HepG2 (cell line): ENCODE measurements around the gene NPVF. TPM values are rescaled to one million over a fixed set of nuclear protein-coding genes. Genes with fewer than 3 reads are reported as not detected.

Experiments
- ATAC-seq: fragments of 200-7000 bp; cut with Tn5 transposase; 3 replicates; pipeline ENCODE4 v1.9.1; 2020; ENCODE audit warnings: mild to moderate bottlenecking, moderate library complexity
- BruUV-seq: library from RNA; stranded (reverse); fragments of 400-500 nt; replicated peaks from 2 replicates; lab custom pipeline; 2021; lab: Mats Ljungman, UMichigan
- CTCF ChIA-PET: fragments of 300-600 bp; formaldehyde crosslinking; extraction: SDS; loops from one replicate; lab custom pipeline; 2021; ENCODE audit warnings: low total read pairs, inconsistent platforms, low intra/inter-chr PET ratio; lab: Yijun Ruan, JAX
- POLR2A ChIA-PET: fragments of 350-600 bp; sonication (Branson Sonifier 250); formaldehyde crosslinking; loops from one replicate; lab custom pipeline; 2020; ENCODE audit warnings: antibody characterized with exemption, inconsistent platforms; lab: Yijun Ruan, JAX
- DNase-seq: peaks from one replicate; pipeline ENCODE4 v3.0.0-alpha.2; 2015; ENCODE audit warnings: low spot score
- FAIRE-seq: peaks from 3 replicates; lab custom pipeline; 2011; peaks lifted over from hg19 to GRCh38; lab: Jason Lieb, UNC
- H2AFZ ChIP-seq: one replicate; pipeline ENCODE4 v1.6.1; 2011; ENCODE audit warnings: low read length, inconsistent platforms
- H3K27ac ChIP-seq: fragments of 300-600 bp; 3 replicates; pipeline ENCODE4 v1.8.0; 2011; ENCODE audit warnings: mixed run types, mild to moderate bottlenecking, mixed read lengths, low read length, inconsistent platforms; ENCODE audit not compliant: insufficient read depth; ENCODE audit errors: extremely low read length
- H3K27me3 ChIP-seq, 2 experiments: fragments of 200-600 bp in 1 of 2; 2 replicates in 1 of 2; 3 replicates in 1 of 2; pipeline versions ENCODE4 v1.6.0 to v1.8.0; 2011; ENCODE audit warnings: low read length in 2 of 2, mild to moderate bottlenecking in 2 of 2, moderate library complexity in 2 of 2, inconsistent platforms in 1 of 2; ENCODE audit not compliant: insufficient read depth in 2 of 2, control insufficient read depth in 1 of 2
- H3K36me3 ChIP-seq, 2 experiments: fragments of 200-600 bp in 1 of 2; replicated peaks in 1 of 2; 2 replicates in 1 of 2; 3 replicates in 1 of 2; pipeline versions ENCODE4 v1.5.1 to v1.8.0; 2011; ENCODE audit warnings: low read length in 2 of 2, inconsistent platforms in 1 of 2; ENCODE audit not compliant: insufficient read depth in 2 of 2, control insufficient read depth in 1 of 2
- H3K4me1 ChIP-seq: 2 replicates; pipeline ENCODE4 v1.5.1; 2012; ENCODE audit warnings: low read length, inconsistent platforms; ENCODE audit not compliant: insufficient read depth
- H3K4me2 ChIP-seq: 2 replicates; pipeline ENCODE4 v1.6.0; 2011; ENCODE audit warnings: low read depth, low read length, inconsistent platforms
- H3K4me3 ChIP-seq, 3 experiments: fragments of 200-600 bp in 1 of 3; sonication (generic), shearing (Covaris generic) in 1 of 3; replicated peaks in 1 of 3; 2 replicates each; pipeline ENCODE4 v1.5.1; 2011 to 2016; ENCODE audit warnings: low read length in 3 of 3, inconsistent platforms in 2 of 3, low read depth in 2 of 3, mild to moderate bottlenecking in 2 of 3, control low read depth in 1 of 3, mixed read lengths in 1 of 3; ENCODE audit not compliant: insufficient read depth in 1 of 3
- H3K79me2 ChIP-seq: one replicate; pipeline ENCODE4 v1.6.1; 2011; ENCODE audit warnings: low read length, inconsistent platforms; ENCODE audit not compliant: insufficient read depth
- H3K9ac ChIP-seq: 2 replicates; pipeline ENCODE4 v1.6.0; 2011; ENCODE audit warnings: mild to moderate bottlenecking, low read depth, low read length, inconsistent platforms; ENCODE audit not compliant: insufficient read depth
- H3K9me3 ChIP-seq: 2 replicates; pipeline ENCODE4 v1.5.1; 2012; ENCODE audit warnings: mild to moderate bottlenecking, low read length
- H4K20me1 ChIP-seq: 2 replicates; pipeline ENCODE4 v1.6.0; 2011; ENCODE audit warnings: inconsistent platforms, mild to moderate bottlenecking, low read length, moderate library complexity; ENCODE audit not compliant: insufficient read depth
- ATF7-NPFF ChIP-seq: sonication (generic); formaldehyde crosslinking; IDR thresholded peaks from 2 replicates; pipeline ENCODE4 v1.8.1; 2023; ENCODE audit warnings: mild to moderate bottlenecking, low read depth, missing genetic modification reagents, moderate library complexity
- EED ChIP-seq: sonication (generic); formaldehyde crosslinking; IDR thresholded peaks from 2 replicates; pipeline ENCODE4 v1.5.0; 2020; ENCODE audit warnings: mild to moderate bottlenecking, missing genetic modification reagents
- HNRNPLL ChIP-seq: fragments of 200-400 bp; formaldehyde crosslinking; IDR thresholded peaks from 2 replicates; pipeline ENCODE4 v1.6.1; 2017; ENCODE audit warnings: mild to moderate bottlenecking, low read depth, low read length; ENCODE audit not compliant: poor library complexity, severe bottlenecking
- REL ChIP-seq: sonication (generic); formaldehyde crosslinking; conservative IDR thresholded peaks from 2 replicates; pipeline ENCODE4 v1.8.0; 2022; ENCODE audit warnings: mild to moderate bottlenecking, missing genetic modification reagents, moderate library complexity
- ZC3H13 ChIP-seq: sonication (generic); formaldehyde crosslinking; IDR thresholded peaks from 2 replicates; pipeline ENCODE4 v1.8.1; 2023; ENCODE audit warnings: mild to moderate bottlenecking, missing genetic modification reagents, moderate library complexity
- WGBS: methylation state at CpG from one replicate; pipeline ENCODE4 v1.1.6; 2017; ENCODE audit warnings: low lambda C conversion rate; 5-methylcytosine and 5-hydroxymethylcytosine counted together
- in situ Hi-C: cut with HindIII; loops from 2 replicates; pipeline ENCODE4 v1.10.0; 2017; ENCODE audit warnings: low pct_unique_long_range_greater_than_20kb; ENCODE audit not compliant: extremely low pct_ligation_motif_present
- intact Hi-C: fragments of 100-400 bp; cut with micrococcal nuclease; formaldehyde crosslinking; loops from one replicate; pipeline ENCODE4 v1.10.0; 2022; ENCODE audit not compliant: unreplicated experiment
- polyA plus RNA-seq, 8 experiments: library from polyadenylated mRNA; depleted of rRNA in 3 of 8; stranded (reverse) in 7 of 8; unstranded in 1 of 8; fragments of >200 nt; fragmentation: Illumina TruSeq in 4 of 8; extraction: Trizol in 4 of 8; gene quantifications; 2 replicates each; pipeline versions ENCODE4 v1.2.1 to v1.2.3, GENCODE V29; 2011 to 2016; ENCODE audit warnings: low read depth in 4 of 8, missing spikeins in 1 of 8, mixed read lengths in 1 of 8; ENCODE audit not compliant: insufficient read depth in 1 of 8
- small RNA-seq, 3 experiments: library from RNA; depleted of rRNA; stranded (forward); fragments of <200 nt; gene quantifications; one replicate each; pipeline ENCODE3, GENCODE V24; 2012; ENCODE audit warnings: low read depth in 2 of 3, low replicate concordance in 1 of 3; ENCODE audit not compliant: insufficient read length in 3 of 3, insufficient read depth in 2 of 3
- total RNA-seq, 5 experiments: library from RNA; depleted of rRNA; stranded (reverse); fragments of >200 nt; fragmentation: Illumina TruSeq; extraction: Trizol; gene quantifications; 2 replicates each; pipeline ENCODE4 v1.2.3, GENCODE V29; 2016; ENCODE audit warnings: low read depth in 1 of 5
- TF ChIP-seq, protein P1 (sequence below): sonication (generic); formaldehyde crosslinking; IDR thresholded peaks from 2 replicates; pipeline ENCODE4 v1.4.0; 2020; ENCODE audit warnings: mild to moderate bottlenecking, missing genetic modification reagents

The NPVF gene
- total and polyA plus RNA-seq, 2 of the 13 experiments (the other 11 are each of a cell fraction or from before 2014, with no cell fraction given) = not detected

DNA sequence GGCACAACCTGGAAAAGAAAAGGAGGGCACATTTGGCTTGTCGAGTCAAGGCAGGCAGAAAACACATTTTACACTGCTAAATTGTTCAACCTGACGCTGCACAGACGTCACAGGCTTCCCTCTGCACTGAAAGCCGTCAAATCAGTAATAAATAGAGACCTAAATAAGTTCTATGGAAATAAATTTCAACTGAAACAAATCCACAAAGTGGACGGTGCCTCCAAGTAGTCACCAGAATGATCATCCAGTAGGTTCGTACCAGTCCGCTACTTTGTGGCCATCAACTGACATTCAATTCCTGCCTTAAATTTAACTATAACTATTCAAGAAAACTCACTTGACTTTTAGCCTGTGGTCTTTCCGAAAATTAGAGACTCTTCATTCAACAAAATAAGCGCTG, 49.0 kb downstream of the NPVF start:
- H3K4me2 ChIP-seq = peak overlapping the region; percentile 95
- no peak for FAIRE-seq
- in situ Hi-C loops = no loop called here
- H3K36me3 ChIP-seq = no peaks in the 10 kb centered on the region
- peak overlapping the region; percentile 69 for H3K9ac ChIP-seq
- POLR2A ChIA-PET = interaction anchor here (1.5 kb wide), 1 partner anchor 54 kb away, joined by 11 read pairs; the partner anchor contains the start of gene CYCS
- TF ChIP-seq HNRNPLL = peak; percentile 1
- TF ChIP-seq, protein P1, sequence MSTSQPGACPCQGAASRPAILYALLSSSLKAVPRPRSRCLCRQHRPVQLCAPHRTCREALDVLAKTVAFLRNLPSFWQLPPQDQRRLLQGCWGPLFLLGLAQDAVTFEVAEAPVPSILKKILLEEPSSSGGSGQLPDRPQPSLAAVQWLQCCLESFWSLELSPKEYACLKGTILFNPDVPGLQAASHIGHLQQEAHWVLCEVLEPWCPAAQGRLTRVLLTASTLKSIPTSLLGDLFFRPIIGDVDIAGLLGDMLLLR (CRISPR knock-in tag) = no peak
- TF ChIP-seq REL (CRISPR knock-in tag) = 0 out of 2 replicates have a peak, but pooled peaks have one; percentile 24
- peak; percentile 39; the same call in 1 of the 2 replicates for TF ChIP-seq ZC3H13 (CRISPR knock-in tag)
- no peak for TF ChIP-seq ATF7-NPFF
- no peak for TF ChIP-seq EED (CRISPR knock-in tag)
- TF ChIP-seq, all 625 proteins: peak for 3
- Histone ChIP-seq H4K20me1 (no peaks in the 10 kb centered on the region), H3K4me1 (peaks cover 18% of the 10 kb centered on the region), H3K9me3 (no peaks in the 10 kb centered on the region), H3K4me3 (peak overlapping the region; percentile 64 to 93 (median 73); a peak in 5 of 6 replicates), H3K27ac (no peak overlapping the region), H3K27me3 (peaks cover 0 to 3% of the 10 kb centered on the region in 2 experiments; a peak in 1 of 5 replicates), H3K79me2 (no peaks in the 10 kb centered on the region), H2AFZ (peak overlapping the region; percentile 73)
- CTCF ChIA-PET = interaction anchor here (1.8 kb wide), 1 partner anchor 37 kb away, joined by 6 read pairs; no protein-coding TSS in a partner anchor
- DNase-seq = no peak
- ATAC-seq = no peak
- WGBS = 90% methylated on average over 9 of the region's 9 CpGs
- intact Hi-C loops = no loop called here
- BruUV-seq = no TSS peak

Small RNA genes lying within 50 kb of the gene (small RNA-seq; reads per million reads assigned to genes)
- gene RF00012 = 0 reads per million in 3 experiments

Other genes with a start within 250 kb of the NPVF start
- 26.4 and 28.9 TPM in 2 replicates for gene OSBPL3, start 248.3 kb downstream of the NPVF start, total RNA-seq (2016; rRNA removed; fragmentation: Illumina TruSeq; extraction: Trizol)
- 8.8 and 9.7 TPM in 2 replicates for gene OSBPL3, start 248.3 kb downstream of the NPVF start, polyA plus RNA-seq (2011; rRNA removed)
- gene CYCS, start 103.2 kb downstream of the NPVF start, total RNA-seq (2016; rRNA removed; fragmentation: Illumina TruSeq; extraction: Trizol) = 202 and 328 TPM in 2 replicates
- gene CYCS, start 103.2 kb downstream of the NPVF start, polyA plus RNA-seq (2011; rRNA removed) = 26.5 and 35.9 TPM in 2 replicates